ENCODE results near the gene SLC25A25.
"Not testable (repeated sequence)": the region's sequence is repeated elsewhere in the genome, so short reads cannot be mapped to it uniquely, and the experiment has no call there.

Gene SLC25A25

DNA sequence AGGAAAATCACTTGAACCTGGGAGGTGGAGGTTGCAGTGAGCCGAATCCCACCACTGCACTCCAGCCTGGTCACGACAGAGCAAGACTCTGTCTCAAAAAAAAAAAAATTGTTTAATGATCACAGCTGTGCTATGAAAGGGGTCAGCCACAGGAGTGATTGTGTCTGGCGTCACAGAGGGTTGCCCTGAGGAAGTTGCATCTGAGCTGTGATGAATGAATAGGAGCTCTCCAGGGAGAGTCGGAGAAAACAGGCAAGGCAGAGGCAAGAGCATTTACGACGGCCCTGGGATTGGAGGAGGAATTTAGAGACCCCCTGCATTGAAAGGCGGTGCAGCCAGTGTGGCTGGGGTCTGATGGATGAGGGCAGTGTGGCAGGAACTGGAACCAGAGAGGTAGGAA, 26.0 kb upstream of the SLC25A25 start:
- no peak for DNase-seq (ENCODE audit: low read depth in 1 of 2, low spot score in 1 of 2)
- in situ Hi-C loops (cut with HindIII; ENCODE audit: low pct_unique_long_range_greater_than_20kb, low sequenced_read_pairs): no loop called here
- TF ChIP-seq JUND (IDR thresholded peaks at IDR 0.05; ENCODE audit: low read depth): no peak

DNA sequence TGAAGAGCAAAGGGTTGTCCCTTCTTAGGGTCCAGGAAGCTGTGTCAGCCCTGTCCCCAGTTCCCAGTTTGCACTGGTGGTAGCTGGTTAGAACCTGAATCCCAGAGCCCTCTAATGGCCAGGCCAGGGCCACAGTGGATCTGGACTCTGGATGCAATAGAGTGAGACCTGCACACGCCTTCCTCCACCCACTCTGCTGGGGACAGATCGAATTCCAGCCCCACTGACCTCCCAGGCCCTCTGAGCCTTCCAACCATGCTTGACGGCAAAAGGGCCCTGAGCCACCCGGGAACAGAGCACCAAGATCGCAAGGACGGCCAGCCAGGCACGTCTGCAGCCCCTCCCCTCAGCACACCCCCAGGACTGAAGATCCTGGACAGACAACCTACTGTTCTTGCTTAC, 24.6 kb upstream of the SLC25A25 start:
- no peak for DNase-seq (ENCODE audit: low read depth in 1 of 2, low spot score in 1 of 2)
- TF ChIP-seq JUND (IDR thresholded peaks at IDR 0.05; ENCODE audit: low read depth): no peak
- in situ Hi-C loops (cut with HindIII; ENCODE audit: low pct_unique_long_range_greater_than_20kb, low sequenced_read_pairs): no loop called here

DNA sequence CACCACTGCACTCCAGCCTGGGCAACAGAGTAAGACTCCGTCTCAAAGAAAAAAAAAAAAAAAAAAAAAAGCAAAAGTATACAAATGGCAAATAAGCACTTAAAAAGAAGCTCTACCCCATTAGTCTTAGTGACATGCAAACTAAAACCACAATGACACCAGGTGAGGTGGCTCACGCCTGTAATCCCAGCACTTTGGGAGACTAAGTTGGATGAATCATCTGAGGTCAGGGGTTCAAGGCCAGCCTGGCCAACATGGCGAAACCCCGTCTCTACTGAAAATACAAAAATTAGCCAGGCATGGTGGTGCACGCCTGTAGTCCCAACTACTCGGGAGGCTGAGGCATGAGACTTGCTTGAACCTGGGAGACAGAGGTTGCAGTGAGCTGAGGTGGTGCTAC, 22.6 kb upstream of the SLC25A25 start:
- in situ Hi-C loops (cut with HindIII; ENCODE audit: low pct_unique_long_range_greater_than_20kb, low sequenced_read_pairs); DNase-seq (ENCODE audit: low read depth in 1 of 2, low spot score in 1 of 2): not testable (repeated sequence)

DNA sequence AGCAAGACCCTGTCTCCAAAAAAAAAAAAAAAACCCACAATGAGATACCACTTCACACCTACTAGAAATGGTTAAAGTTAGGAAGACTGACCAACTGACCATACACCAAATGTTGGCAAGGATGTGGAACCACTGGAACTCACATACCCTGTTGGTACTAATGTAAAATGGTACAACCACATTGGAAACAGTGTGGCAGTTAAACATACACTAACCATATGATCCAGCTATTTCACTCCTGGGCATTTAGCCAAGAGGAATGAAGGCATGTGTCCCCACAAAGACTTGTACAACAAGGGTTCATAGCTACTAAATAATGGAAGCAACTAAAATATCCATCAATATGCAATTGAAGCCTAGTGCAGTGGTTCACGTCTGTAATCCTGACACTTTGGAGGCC, 22.2 kb upstream of the SLC25A25 start:
- no peak for TF ChIP-seq JUND (IDR thresholded peaks at IDR 0.05; ENCODE audit: low read depth)
- no peak for DNase-seq (ENCODE audit: low read depth in 1 of 2, low spot score in 1 of 2)
- in situ Hi-C loops (cut with HindIII; ENCODE audit: low pct_unique_long_range_greater_than_20kb, low sequenced_read_pairs): no loop called here

DNA sequence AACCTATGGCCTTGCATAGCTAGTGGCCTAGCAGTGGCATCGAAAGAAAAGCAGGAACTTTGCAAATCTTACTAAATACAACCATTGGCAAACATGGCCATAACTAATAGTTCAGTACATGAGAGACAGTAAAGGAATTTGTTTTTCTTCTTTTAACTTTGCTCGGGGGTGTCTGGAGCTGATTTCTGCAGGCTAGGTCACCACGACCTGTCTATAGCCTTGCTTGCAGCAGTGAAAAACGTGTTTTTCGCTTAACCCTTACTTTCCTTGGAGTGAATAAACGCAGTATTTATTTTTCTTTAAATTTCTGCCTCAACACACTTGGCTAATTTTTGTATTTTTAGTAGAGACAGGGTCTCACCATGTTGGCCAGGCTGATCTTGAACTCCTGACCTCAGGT, 20.8 kb upstream of the SLC25A25 start:
- TF ChIP-seq JUND (IDR thresholded peaks at IDR 0.05; ENCODE audit: low read depth): no peak
- in situ Hi-C loops (cut with HindIII; ENCODE audit: low pct_unique_long_range_greater_than_20kb, low sequenced_read_pairs): no loop called here

DNA sequence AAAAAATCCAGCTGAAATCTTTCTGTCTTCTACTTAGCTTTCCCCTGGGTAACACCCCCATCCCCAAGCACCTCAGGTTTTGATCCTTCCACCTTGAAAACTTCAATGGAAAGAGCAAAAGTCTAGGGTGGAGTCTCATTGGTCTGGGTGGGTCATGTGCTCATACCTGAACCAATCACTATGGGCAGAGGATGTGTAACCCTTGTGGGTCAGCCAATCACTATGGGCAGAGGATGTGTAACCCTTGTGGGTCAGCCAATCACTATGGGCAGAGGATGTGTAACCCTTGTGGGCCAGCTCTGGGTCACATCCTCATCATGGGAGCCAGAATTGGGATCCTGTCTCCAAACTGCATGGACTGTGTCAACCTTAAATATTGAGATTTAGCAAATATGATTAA, 19.4 kb upstream of the SLC25A25 start:
- no peak for TF ChIP-seq JUND (IDR thresholded peaks at IDR 0.05; ENCODE audit: low read depth)
- in situ Hi-C loops (cut with HindIII; ENCODE audit: low pct_unique_long_range_greater_than_20kb, low sequenced_read_pairs): no loop called here
- no peak for DNase-seq (ENCODE audit: low read depth in 1 of 2, low spot score in 1 of 2)

More for the DNA sequence above, 20.8 kb upstream of the SLC25A25 start:
- peak in 1 of 2 experiments; percentile 80 for DNase-seq (ENCODE audit: low read depth in 1 of 2, low spot score in 1 of 2)

DNA sequence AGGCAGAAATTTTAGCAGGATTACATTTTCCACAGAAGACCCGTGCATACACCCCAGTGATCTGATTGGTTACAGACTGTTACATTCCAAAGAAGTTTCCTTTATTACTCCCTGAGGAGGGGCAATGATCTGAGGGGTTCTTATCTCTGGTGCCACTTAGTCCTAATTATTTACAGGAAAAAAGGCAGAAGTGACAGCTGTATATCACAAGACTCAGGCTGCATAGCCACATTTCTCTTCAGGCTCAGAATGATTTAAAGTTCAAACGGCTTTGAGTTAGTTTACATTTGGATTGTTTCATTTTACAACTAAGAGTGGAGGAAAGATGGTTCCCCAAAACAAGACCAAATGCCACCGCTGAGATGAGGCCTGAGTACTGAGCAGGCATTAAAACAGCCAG, 18.2 kb upstream of the SLC25A25 start:
- DNase-seq (ENCODE audit: low read depth in 1 of 2, low spot score in 1 of 2): no peak
- no peak for TF ChIP-seq JUND (IDR thresholded peaks at IDR 0.05; ENCODE audit: low read depth)
- in situ Hi-C loops (cut with HindIII; ENCODE audit: low pct_unique_long_range_greater_than_20kb, low sequenced_read_pairs): no loop called here

DNA sequence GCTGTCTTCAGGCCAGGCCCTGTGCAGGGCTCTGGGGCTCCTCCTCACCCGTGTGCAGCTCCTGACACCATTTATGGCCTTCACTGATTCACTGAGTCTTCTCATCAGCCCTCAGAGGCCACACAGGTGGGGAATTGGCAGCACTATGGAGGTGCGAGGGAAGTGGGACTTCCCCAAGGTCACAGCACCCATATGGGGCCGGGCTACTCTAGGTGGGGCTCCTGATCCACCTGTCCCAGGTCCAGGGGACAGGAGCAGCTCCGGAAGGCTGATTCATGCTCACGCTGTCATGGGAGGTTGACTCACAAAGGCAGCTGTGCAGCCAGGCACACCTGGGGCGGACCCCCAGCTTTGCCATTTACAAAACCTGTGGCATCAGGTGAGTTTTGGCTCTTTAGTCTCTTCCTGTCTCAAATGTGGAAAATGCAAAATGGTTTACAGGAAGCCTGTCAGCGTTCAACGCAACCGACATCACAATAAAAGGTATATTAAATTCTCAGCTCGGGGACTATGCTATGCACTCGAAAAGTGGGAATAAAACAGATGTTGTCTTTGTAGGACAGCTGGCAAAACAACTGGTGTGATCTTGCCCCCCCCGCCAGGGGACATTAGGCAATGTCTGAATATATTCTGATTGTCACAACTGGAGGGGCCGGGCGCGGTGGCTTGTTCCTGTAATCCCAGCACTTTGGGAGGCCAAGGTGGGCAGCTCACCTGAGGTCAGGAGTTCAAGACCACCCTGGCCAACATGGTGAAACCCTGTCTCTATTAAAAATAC, 15.9 kb upstream of the SLC25A25 start:
- no peak for TF ChIP-seq JUND (IDR thresholded peaks at IDR 0.05; ENCODE audit: low read depth)
- in situ Hi-C loops (cut with HindIII; ENCODE audit: low pct_unique_long_range_greater_than_20kb, low sequenced_read_pairs): no loop called here
- no peak for DNase-seq (ENCODE audit: low read depth in 1 of 2, low spot score in 1 of 2)

DNA sequence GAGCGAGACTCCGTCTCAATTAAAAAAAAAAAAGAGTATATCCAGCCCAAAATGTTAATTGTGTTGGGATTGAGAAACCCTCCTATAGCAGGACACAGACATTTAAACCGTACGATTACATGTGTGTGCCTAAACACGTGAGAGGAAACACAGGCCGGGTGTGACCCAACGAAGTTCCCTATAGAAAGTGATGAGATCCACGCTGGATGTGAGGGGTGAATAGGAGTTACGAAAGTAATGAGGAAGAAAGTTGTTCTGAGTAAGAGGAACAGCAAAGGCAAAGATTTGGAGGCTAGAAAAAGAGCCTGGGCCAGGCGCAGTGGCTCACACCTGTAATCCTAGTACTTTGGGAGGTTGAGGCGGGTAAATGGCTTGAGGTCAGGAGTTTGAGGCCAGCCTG, 14.5 kb upstream of the SLC25A25 start:
- in situ Hi-C loops (cut with HindIII; ENCODE audit: low pct_unique_long_range_greater_than_20kb, low sequenced_read_pairs): no loop called here
- no peak for TF ChIP-seq JUND (IDR thresholded peaks at IDR 0.05; ENCODE audit: low read depth)
- DNase-seq (ENCODE audit: low read depth in 1 of 2, low spot score in 1 of 2): no peak

DNA sequence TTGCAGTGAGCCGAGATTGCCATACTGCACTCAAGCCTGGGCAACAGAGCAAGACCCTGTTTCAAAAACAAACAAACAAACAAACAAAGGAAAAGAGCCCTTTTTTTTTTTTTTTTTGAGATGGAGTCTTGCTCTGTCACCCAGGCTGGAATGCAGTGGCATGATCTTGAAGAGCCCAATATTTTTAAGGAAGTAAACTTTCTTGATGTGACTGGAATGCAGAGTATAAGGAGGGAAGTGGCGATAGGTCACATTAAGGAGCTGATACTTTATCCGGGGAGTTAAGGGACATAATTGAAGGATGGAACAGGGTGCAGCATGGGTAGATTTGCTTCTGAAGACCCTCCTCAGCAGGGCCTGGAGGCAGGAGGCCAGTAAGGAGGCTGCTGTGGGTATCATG, 13.9 kb upstream of the SLC25A25 start:
- in situ Hi-C loops (cut with HindIII; ENCODE audit: low pct_unique_long_range_greater_than_20kb, low sequenced_read_pairs): no loop called here

DNA sequence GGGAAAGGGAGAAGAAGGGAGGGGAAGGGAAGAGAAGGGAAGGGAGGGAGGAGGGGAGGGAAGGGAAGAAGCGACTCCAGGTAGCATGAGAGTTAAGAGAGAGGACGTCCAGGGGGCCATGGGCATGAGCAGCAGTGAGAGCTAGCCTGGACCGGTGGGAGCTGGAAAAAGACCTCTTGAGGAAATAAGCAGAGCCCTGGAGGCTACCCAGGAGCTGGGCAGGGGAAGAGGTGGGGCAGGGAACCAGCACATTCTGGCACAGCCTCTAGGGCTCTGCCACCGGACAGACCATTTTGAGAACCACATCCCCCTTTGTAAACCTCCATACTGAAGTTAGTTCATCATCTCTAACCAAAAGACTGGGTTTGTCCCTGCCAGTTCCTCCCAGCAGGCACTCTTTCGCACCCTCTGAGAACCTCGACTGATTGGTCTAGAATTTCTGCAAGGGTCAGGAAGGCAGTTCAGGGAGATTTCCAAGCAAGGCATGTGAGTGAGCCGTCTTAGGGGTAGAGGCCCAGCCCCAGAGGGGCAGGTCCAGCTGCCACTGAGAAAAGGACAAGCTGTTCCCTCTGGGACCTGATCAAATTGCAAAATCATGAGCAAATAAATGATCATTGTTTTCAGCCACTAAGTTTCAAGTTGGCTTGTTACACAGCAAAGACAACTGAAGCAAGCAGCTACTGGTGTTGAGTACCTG, 12.5 kb upstream of the SLC25A25 start:
- in situ Hi-C loops (cut with HindIII; ENCODE audit: low pct_unique_long_range_greater_than_20kb, low sequenced_read_pairs): no loop called here
- no peak for TF ChIP-seq JUND (IDR thresholded peaks at IDR 0.05; ENCODE audit: low read depth)
- peak in 1 of 2 experiments; percentile 48 for DNase-seq (ENCODE audit: low read depth in 1 of 2, low spot score in 1 of 2)

More for the DNA sequence above, 13.9 kb upstream of the SLC25A25 start:
- no peak for DNase-seq (ENCODE audit: low read depth in 1 of 2, low spot score in 1 of 2)
- no peak for TF ChIP-seq JUND (IDR thresholded peaks at IDR 0.05; ENCODE audit: low read depth)

DNA sequence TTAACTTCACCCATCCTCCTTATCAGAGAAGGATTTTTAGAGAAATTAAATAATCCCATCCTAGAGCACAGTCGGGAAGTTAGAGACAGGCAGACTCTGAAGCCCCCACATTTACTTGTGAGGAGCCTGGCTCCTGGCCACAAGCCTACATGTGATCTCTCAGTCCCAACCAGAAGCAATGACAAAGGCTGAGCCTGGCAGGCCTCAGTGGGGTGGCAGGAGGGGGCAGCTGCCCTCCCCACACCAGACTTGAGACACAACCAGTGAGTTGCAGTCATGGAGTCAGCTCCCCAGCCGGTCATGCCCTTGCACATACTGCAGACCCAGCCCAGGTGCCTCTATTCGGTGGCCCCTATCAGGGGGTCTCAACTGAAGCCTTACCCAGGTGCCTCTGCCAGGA, 11.9 kb upstream of the SLC25A25 start:
- TF ChIP-seq JUND (IDR thresholded peaks at IDR 0.05; ENCODE audit: low read depth): no peak
- in situ Hi-C loops (cut with HindIII; ENCODE audit: low pct_unique_long_range_greater_than_20kb, low sequenced_read_pairs): no loop called here
- DNase-seq (ENCODE audit: low read depth in 1 of 2, low spot score in 1 of 2): no peak

DNA sequence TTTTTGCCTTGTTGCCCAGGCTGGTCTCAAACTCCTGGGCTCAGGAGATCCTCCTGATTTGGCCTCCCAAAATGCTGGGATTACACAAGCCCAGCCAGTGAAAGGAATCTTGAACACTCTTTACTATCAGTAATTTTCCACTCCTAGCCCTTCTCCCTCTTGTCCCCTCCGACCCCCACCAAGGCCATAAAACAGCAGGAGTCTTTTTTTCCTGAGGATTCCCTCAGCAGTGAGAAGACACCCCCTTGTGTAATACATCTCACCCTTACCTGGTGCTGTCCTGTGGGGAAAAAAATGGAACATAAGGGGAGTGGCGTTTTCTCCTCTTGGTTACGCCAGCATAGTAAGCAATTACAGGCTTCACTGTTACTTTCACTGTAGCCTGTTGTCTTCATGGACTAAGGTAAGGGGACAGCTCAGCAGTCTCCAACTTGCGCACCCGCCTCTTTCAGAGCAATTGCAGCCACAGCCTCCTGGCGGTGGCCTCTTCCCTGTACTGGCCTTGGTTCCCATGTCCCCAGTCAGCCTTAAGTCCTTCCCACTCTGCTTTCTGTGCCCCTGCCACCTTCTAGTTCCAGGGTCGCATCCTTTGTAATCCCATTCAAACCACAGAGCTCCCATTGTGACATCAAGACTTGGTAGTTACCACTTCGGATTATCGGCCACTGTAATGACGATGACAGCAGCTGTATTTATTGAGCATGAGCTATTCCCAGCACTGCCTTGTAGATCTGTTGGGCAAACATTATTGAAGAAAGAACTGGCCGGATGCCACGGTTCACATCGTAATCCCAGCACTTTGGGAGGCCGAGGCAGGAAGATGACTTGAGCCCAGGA, 10.9 kb upstream of the SLC25A25 start:
- in situ Hi-C loops (cut with HindIII; ENCODE audit: low pct_unique_long_range_greater_than_20kb, low sequenced_read_pairs): no loop called here
- TF ChIP-seq JUND (IDR thresholded peaks at IDR 0.05; ENCODE audit: low read depth): no peak
- DNase-seq (ENCODE audit: low read depth in 1 of 2, low spot score in 1 of 2): peak in 1 of 2 experiments; percentile 47
